Endothelial cell of umbilical vein (primary cell): Measurements from ENCODE around the gene DRAM1. TPM values are rescaled to one million over a fixed set of nuclear protein-coding genes. Genes with fewer than 3 reads are reported as not detected.

ENCODE experiments used
- BruUV-seq: library from RNA; stranded (reverse); fragments of 400-500 nt; replicated peaks from 2 replicates; lab custom pipeline; 2021; lab: Mats Ljungman, UMichigan
- CTCF ChIA-PET: fragments of 300-600, 350-600 bp; sonication (Branson Sonifier 250); formaldehyde crosslinking; loops from one replicate; lab custom pipeline; 2021; ENCODE audit warnings: antibody characterized with exemption, inconsistent platforms; lab: Charles Lee
- POLR2A ChIA-PET: fragments of 300-600, 350-600 bp; sonication (Branson Sonifier 250); formaldehyde crosslinking; loops from one replicate; lab custom pipeline; 2021; ENCODE audit warnings: antibody characterized with exemption, inconsistent platforms; lab: Charles Lee
- DNase-seq: peaks from one replicate; pipeline ENCODE4 v3.0.0-alpha.2; 2011; ENCODE audit warnings: low read depth, low spot score
- FAIRE-seq: peaks from 2 replicates; lab custom pipeline; 2011; peaks lifted over from hg19 to GRCh38; lab: Jason Lieb, UNC
- H2AFZ ChIP-seq: 2 replicates; pipeline ENCODE4 v1.6.0; 2012; ENCODE audit warnings: low read depth, low read length, control low read depth, inconsistent platforms
- H3K27ac ChIP-seq: 2 replicates; pipeline ENCODE4 v1.5.1; 2011; ENCODE audit warnings: low read depth, mild to moderate bottlenecking, control low read depth, low read length, moderate library complexity; ENCODE audit not compliant: insufficient read depth
- H3K27me3 ChIP-seq, 2 experiments: 2 replicates each; pipeline versions ENCODE4 v1.6.0 to v1.6.1; 2011; ENCODE audit warnings: low read length in 2 of 2, mixed read lengths in 1 of 2; ENCODE audit not compliant: control insufficient read depth in 2 of 2, insufficient read depth in 2 of 2
- H3K36me3 ChIP-seq, 2 experiments: 2 replicates in 1 of 2; 3 replicates in 1 of 2; pipeline ENCODE4 v1.5.1; 2011; ENCODE audit warnings: low read length in 2 of 2, mild to moderate bottlenecking in 1 of 2, moderate library complexity in 1 of 2; ENCODE audit not compliant: control insufficient read depth in 2 of 2, insufficient read depth in 2 of 2; ENCODE audit errors: extremely low read depth in 1 of 2
- H3K4me1 ChIP-seq: 3 replicates; pipeline ENCODE4 v1.5.1; 2011; ENCODE audit warnings: mild to moderate bottlenecking, low read length; ENCODE audit not compliant: control insufficient read depth, insufficient read depth; ENCODE audit errors: extremely low read depth
- H3K4me2 ChIP-seq: 2 replicates; pipeline ENCODE4 v1.6.1; 2011; ENCODE audit warnings: low read length, control low read depth, mixed read lengths; ENCODE audit not compliant: insufficient read depth
- H3K4me3 ChIP-seq, 3 experiments: fragments of 200-600 bp in 1 of 3; sonication (generic), shearing (Covaris generic) in 1 of 3; replicated peaks in 1 of 3; 2 replicates each; pipeline ENCODE4 v1.5.1; 2011 to 2016; ENCODE audit warnings: control low read depth in 3 of 3, low read length in 3 of 3, mild to moderate bottlenecking in 2 of 3, inconsistent platforms in 1 of 3, low read depth in 1 of 3, moderate library complexity in 1 of 3; ENCODE audit not compliant: insufficient read depth in 1 of 3
- H3K79me2 ChIP-seq: 2 replicates; pipeline ENCODE4 v1.6.0; 2012; ENCODE audit warnings: low read length, inconsistent platforms; ENCODE audit not compliant: control insufficient read depth, insufficient read depth
- H3K9ac ChIP-seq: replicated peaks from 2 replicates; pipeline ENCODE3; 2011; ENCODE audit warnings: low read length, control low read depth; ENCODE audit not compliant: insufficient read depth; ENCODE audit errors: extremely low read depth
- H3K9me1 ChIP-seq: replicated peaks from 3 replicates; pipeline ENCODE4 v1.6.0; 2011; ENCODE audit warnings: mild to moderate bottlenecking, low read length; ENCODE audit not compliant: control insufficient read depth, insufficient read depth; ENCODE audit errors: extremely low read depth
- H3K9me3 ChIP-seq: replicated peaks from 2 replicates; pipeline ENCODE4 v1.5.1; 2012; ENCODE audit warnings: low read length, inconsistent platforms; ENCODE audit not compliant: control insufficient read depth, insufficient read depth
- H4K20me1 ChIP-seq: replicated peaks from 2 replicates; pipeline ENCODE3; 2011; ENCODE audit warnings: mild to moderate bottlenecking, low read length; ENCODE audit not compliant: control insufficient read depth, insufficient read depth; ENCODE audit errors: extremely low read depth
- EZH2 ChIP-seq: IDR thresholded peaks from 2 replicates; pipeline ENCODE4 v1.6.1; 2012; ENCODE audit warnings: borderline replicate concordance, low read depth, mild to moderate bottlenecking, moderate library complexity, low read length, inconsistent platforms; ENCODE audit not compliant: severe bottlenecking
- FOS ChIP-seq: IDR thresholded peaks from 2 replicates; pipeline ENCODE4 v1.6.1; 2011; ENCODE audit warnings: mild to moderate bottlenecking, low read length, moderate library complexity, borderline replicate concordance; ENCODE audit not compliant: insufficient read depth
- GATA2 ChIP-seq: IDR thresholded peaks from 2 replicates; pipeline ENCODE4 v1.7.0; 2011; ENCODE audit warnings: low read depth, mild to moderate bottlenecking, moderate library complexity, mixed read lengths, low read length; ENCODE audit not compliant: insufficient read length, insufficient read depth
- JUN ChIP-seq: IDR thresholded peaks from 2 replicates; pipeline ENCODE4 v1.6.1; 2011; ENCODE audit warnings: borderline replicate concordance, low read depth; ENCODE audit not compliant: insufficient read length, insufficient read depth
- MYC ChIP-seq: IDR thresholded peaks from one replicate; pipeline ENCODE4 v1.6.1; 2011; ENCODE audit warnings: mild to moderate bottlenecking, low read depth, low read length
- POLR2A ChIP-seq: IDR thresholded peaks from 2 replicates; pipeline ENCODE4 v1.6.1; 2012; ENCODE audit warnings: low read depth, mild to moderate bottlenecking, control low read depth, low read length
- POLR2AphosphoS5 ChIP-seq: IDR thresholded peaks from 2 replicates; pipeline ENCODE4 v1.6.1; 2012; ENCODE audit warnings: low read depth, mild to moderate bottlenecking, control low read depth, low read length, moderate library complexity; ENCODE audit not compliant: insufficient read depth
- dilution Hi-C: fragments of 300-500 bp; cut with MboI; formaldehyde crosslinking; loops from one replicate; pipeline ENCODE4 v1.15.0; 2019; ENCODE audit warnings: low sequenced_read_pairs; ENCODE audit not compliant: extremely low pct_ligation_motif_present
- intact Hi-C: fragments of 100-400 bp; cut with micrococcal nuclease; formaldehyde crosslinking; loops from one replicate; pipeline ENCODE4 v1.10.0; 2022
- polyA plus RNA-seq, 4 experiments: library from polyadenylated mRNA; depleted of rRNA in 3 of 4; stranded (reverse) in 3 of 4; unstranded in 1 of 4; fragments of >200 nt; gene quantifications; 2 replicates each; pipeline versions ENCODE4 v1.2.1 to v1.2.3, GENCODE V29; 2011 to 2012; ENCODE audit warnings: missing spikeins in 1 of 4
- total RNA-seq: library from RNA; stranded (reverse); gene quantifications from 2 replicates; pipeline ENCODE4 v1.2.3, GENCODE V29; 2021
- TF ChIP-seq, protein P1 (sequence below), 2 donors: IDR thresholded peaks; 1 replicate in 1 of 2; 2 replicates in 1 of 2; pipeline ENCODE4 v1.5.1; 2011; ENCODE audit warnings: low read length in 2 of 2, mild to moderate bottlenecking in 2 of 2, moderate library complexity in 2 of 2, control low read depth in 1 of 2, inconsistent platforms in 1 of 2, low read depth in 1 of 2; ENCODE audit not compliant: insufficient read depth in 1 of 2; ENCODE audit errors: extremely low read depth in 1 of 2
- TF ChIP-seq, protein P2 (sequence below): IDR thresholded peaks from 2 replicates; pipeline ENCODE4 v1.6.1; 2011; ENCODE audit not compliant: insufficient read depth, insufficient read length

The DRAM1 gene
- total and polyA plus RNA-seq, 2 donors (not counting 3 experiments of a cell fraction or from before 2014, with no cell fraction given): 24.6 to 46.3 TPM

DNA sequence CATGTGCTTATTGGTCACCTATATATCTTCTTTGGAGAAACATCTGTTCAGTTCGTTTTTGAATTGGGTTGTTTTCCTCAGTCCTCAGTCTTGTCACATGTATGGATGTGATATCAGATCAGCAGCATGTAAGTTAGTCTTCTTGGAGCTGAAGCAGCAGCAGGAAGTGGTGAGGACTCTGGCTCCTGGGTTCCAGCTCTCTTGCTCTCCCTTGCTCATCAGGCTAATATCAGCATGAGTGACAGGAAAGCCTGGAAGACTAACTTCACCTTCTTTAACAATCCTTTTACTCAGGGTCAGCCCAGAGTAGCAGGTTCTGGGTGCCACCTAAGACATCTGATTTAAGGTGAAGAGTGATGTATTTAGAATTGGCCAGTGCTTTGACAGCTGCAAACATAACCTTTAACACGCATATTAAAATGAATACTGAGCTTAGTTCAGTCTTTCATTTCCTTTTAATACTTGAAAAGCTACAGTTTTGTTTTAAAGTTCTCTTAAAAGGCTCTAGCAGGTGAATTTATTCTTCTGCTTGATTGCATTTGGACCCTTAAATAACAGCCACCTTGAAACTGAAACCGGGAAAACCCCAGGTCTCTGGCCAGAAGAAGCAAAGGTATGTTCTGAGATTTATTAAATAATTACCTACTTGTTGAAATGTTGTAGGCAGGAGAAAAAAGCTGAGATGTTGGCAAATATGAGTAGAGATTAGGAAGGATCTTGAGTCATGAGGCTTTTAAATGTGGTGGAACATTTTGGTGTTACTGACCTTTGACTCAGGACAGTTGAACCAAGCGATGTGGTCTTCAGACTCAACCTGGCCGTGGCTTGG lies 54.3 kb downstream of the DRAM1 start:
- Histone ChIP-seq H3K27me3 (no peaks in the 10 kb centered on the region), H3K9me1 (no peaks in the 10 kb centered on the region), H2AFZ (no peak overlapping the region), H4K20me1 (no peaks in the 10 kb centered on the region), H3K36me3 (no peaks in the 10 kb centered on the region), H3K9ac (no peak overlapping the region), H3K4me2 (no peak overlapping the region), H3K4me1 (peaks cover 8% of the 10 kb centered on the region), H3K79me2 (no peaks in the 10 kb centered on the region), H3K4me3 (no peak overlapping the region), H3K9me3 (no peaks in the 10 kb centered on the region), H3K27ac (no peak overlapping the region)
- intact Hi-C loops: no loop called here
- FAIRE-seq (no peak), DNase-seq (no peak)
- CTCF ChIA-PET: no interaction called here
- POLR2A ChIA-PET: no interaction called here
- BruUV-seq: no TSS peak
- dilution Hi-C loops: no loop called here
- TF ChIP-seq, protein P1, sequence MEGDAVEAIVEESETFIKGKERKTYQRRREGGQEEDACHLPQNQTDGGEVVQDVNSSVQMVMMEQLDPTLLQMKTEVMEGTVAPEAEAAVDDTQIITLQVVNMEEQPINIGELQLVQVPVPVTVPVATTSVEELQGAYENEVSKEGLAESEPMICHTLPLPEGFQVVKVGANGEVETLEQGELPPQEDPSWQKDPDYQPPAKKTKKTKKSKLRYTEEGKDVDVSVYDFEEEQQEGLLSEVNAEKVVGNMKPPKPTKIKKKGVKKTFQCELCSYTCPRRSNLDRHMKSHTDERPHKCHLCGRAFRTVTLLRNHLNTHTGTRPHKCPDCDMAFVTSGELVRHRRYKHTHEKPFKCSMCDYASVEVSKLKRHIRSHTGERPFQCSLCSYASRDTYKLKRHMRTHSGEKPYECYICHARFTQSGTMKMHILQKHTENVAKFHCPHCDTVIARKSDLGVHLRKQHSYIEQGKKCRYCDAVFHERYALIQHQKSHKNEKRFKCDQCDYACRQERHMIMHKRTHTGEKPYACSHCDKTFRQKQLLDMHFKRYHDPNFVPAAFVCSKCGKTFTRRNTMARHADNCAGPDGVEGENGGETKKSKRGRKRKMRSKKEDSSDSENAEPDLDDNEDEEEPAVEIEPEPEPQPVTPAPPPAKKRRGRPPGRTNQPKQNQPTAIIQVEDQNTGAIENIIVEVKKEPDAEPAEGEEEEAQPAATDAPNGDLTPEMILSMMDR (IDR thresholded peaks at IDR 0.05; ENCODE audit: extremely low read depth in 1 of 2, insufficient read depth in 1 of 2, low read depth in 1 of 2, low read length in 2 of 2): no peak
- no peak for TF ChIP-seq POLR2AphosphoS5
- TF ChIP-seq JUN: no peak
- TF ChIP-seq FOS: no peak
- TF ChIP-seq GATA2: no peak
- TF ChIP-seq MYC: no peak
- TF ChIP-seq POLR2A: no peak
- TF ChIP-seq EZH2: no peak
- TF ChIP-seq, protein P2, sequence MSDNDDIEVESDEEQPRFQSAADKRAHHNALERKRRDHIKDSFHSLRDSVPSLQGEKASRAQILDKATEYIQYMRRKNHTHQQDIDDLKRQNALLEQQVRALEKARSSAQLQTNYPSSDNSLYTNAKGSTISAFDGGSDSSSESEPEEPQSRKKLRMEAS: no peak
